ENCODE results near the gene MCF2L. TPM values are rescaled to one million over a fixed set of nuclear protein-coding genes. Genes with fewer than 3 reads are reported as not detected.

The MCF2L gene
- polyA plus RNA-seq, 4 donors, result 13.6 to 38.5 (median 31.1) TPM

DNA sequence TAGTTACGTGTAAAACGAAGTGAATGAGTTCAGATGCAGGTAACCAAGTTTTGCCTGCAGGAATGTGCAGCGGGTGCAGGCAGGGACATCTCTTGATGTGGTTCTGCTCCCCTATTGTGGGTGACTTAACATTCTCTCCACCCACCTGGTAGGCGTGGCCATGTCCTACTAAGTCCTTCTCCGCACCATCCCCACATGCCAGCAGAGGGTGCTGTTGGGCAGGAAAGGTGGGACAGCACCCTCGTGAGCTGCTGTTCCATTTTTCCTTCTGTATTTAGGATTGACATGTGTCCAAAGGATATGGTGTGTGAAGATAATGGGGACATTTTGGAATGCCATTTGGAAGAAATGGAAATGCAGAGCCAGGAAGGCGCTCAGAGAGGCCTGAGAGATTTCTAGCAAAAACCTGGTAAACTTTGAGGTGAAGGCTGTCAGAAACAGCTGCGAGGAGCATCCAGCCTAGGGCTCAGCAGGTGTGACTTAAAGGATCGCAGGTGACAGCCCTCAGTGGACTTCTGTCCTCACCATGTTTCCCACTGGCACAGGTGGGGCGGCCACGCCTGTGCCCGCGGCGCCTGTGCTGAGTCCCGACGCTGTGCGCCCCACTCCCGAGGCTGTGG lies 26.2 kb upstream of the MCF2L start:
- DNase-seq (ENCODE audit: low read depth in 4 of 4, low spot score in 3 of 4), result peak; percentile 89 to 94 (median 92)

DNA sequence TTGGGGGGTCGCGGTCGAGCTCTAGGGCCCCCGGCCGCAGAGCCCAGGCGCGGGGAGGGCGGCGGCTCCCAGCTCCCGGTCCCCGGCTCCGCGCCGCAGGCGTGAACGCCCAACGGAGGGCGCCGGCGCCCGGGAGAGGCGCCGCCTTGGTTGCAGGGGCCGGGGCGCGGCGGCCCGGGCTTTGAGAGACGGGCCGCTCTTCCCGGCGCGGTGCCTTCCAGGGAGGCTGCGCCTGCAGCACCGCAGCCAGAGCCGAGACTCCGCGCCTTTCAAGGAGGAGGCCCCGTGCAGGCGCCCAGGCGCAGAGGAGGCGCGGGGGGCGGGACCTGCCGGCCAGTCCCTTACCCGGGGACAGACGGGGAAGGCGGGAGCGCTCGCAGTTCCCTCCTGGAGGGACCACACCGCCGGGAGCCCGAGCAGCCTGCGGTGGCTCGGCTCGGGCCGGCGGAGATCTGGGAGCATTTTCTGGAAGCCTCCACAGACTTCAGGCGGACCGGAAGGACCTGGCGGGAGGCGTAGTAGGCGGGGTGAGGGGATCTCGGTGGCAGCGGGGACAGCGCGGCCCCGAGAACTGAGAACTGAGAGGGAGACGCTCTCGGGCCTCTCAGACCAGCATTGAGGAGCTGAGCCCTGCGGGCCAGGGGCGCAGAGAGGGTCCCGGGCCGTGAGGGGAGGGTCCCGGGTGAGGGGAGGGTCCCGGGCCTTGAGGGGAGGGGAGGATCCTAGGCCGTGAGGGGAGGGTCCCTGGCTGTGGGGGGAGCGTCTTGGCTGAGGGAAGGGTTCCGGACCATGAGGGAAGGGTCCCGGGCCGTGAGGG lies 25.5 kb upstream of the MCF2L start:
- DNase-seq (ENCODE audit: low read depth in 4 of 4, low spot score in 3 of 4), result no peak

DNA sequence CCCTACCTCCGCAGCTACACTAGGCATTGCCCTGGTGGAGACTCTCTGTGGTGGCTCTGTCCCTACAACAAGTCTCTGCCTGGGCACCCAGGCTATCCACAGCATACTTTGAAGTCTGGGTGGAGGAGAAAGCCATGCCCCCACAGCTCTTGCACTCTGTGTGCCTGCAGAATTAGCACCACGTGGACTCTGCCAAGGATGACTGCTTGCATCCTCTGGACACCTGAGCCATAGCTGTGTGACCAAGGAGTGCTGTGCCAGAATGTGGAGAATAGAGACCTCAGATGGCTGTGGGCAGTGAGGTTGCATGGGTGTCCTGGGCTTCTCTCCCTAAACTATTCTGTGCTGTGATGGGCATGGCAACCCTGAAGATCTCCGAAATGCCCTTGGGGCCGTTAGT lies 21.2 kb upstream of the MCF2L start:
- DNase-seq (ENCODE audit: low read depth in 4 of 4, low spot score in 3 of 4), result no peak

DNA sequence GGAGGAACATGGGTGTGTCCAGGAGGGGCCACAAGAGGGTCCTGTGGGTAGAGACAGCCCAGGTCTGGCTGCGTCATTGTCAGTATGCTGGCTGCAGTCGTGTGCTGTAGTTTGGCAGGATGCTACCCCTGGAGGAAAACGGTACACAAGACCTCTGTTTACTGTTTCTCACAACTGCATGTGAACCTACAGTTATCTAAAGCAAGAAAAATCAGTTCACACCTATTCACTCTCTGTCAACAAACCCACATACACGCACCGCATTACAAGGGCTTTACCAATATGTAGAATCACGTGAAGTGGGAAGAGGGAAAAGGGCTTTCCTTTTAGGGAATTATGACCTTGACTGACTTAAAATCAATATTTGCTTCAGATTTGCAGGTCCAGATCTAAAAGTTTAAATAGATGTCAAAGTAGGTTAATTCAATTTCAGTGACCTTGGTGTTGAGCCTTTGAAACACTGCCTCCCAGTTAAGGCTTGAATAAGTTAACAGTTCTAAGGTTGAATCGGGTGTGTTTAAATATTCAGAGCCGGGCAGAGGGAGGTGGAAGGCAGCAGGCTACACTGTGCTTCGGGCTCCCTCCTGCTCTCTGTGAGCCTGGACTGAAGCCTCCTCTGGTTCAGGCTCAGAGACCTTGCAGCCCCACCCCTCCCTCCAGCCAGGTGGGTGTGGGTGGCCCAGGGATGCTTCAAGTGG lies 17.2 kb upstream of the MCF2L start:
- DNase-seq (ENCODE audit: low read depth in 4 of 4, low spot score in 3 of 4), result no peak

DNA sequence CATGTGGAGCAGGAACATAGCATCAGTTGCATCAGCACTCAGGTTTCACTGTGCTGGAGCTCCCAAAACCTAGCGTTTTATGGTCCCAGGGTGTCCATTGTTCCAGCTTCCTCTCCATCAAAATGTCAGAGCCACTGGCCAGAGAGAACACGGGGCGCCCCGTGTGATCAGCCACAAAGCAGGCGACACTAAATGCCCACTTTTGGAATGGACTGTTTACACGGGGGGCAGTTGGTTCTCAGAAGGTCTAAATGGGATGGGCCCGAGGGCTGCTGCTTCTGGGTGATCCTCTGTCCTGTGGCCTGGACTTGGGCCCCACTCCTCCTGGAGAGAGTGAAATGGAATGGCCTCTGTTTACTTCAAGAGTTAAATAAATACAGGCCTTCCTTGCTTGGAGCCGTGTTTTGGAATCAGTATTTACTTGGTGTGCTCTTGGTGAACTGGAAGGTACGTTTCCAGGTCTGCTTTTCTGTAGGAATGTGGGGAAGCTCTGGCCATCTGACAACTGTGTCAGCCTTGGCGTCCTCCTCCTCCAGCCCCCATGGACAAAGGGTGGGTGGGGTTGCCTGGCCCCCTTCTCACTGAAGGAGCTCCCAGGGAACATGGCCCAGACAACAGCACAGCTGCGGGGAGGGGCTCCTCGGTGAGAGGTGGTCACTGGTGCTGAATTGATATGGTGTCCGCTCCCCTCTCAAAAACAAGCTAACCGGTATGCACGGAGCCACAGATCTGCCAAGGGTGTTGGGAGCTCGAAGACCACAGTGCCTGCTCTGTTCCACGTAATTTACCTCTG lies 16.1 kb upstream of the MCF2L start:
- DNase-seq (ENCODE audit: low read depth in 4 of 4, low spot score in 3 of 4), result no peak

DNA sequence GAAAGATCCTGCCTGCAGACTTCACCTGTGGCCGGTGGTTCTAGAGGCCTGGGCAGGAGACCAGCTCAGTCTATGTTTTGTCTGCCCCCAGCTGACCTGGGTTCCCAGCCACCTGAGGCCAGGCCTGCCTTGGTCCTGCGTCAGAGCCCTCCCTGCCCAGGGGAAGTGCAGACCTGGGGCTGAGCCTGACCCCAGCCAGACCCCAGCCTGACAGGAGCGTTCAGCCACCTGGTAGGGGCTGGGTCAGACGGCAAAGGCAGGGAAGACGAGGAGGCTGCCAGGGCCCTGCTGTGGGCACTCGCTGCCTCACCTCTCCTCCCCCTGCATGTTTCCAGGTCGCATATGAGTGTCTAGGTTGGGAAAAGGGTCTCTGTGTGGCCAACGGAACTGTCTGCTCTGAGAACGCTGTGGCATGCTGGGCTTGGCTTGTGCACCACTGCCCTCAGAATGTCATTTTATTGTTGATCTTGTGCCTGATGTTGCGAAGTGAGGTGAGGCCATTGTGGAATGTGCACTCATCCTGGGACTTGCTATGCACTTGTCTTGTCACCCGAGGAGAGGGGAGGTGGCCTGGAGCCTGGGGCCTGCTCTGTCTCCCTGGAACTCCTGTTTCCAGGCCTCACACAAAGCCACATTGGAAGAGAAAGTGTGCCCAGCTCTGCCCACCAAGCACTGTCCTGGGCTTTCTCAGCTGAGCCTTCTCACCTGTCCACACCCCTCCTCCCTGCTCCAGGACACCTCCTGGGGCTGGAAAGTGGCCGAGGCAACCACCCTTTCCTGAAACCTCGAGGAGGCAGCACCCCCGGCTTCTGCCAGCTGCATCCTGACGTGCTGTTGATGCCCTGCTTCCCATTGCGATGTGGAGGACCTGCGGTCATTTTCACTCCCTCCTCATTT lies 15.2 kb upstream of the MCF2L start:
- DNase-seq (ENCODE audit: low read depth in 4 of 4, low spot score in 3 of 4), result no peak

DNA sequence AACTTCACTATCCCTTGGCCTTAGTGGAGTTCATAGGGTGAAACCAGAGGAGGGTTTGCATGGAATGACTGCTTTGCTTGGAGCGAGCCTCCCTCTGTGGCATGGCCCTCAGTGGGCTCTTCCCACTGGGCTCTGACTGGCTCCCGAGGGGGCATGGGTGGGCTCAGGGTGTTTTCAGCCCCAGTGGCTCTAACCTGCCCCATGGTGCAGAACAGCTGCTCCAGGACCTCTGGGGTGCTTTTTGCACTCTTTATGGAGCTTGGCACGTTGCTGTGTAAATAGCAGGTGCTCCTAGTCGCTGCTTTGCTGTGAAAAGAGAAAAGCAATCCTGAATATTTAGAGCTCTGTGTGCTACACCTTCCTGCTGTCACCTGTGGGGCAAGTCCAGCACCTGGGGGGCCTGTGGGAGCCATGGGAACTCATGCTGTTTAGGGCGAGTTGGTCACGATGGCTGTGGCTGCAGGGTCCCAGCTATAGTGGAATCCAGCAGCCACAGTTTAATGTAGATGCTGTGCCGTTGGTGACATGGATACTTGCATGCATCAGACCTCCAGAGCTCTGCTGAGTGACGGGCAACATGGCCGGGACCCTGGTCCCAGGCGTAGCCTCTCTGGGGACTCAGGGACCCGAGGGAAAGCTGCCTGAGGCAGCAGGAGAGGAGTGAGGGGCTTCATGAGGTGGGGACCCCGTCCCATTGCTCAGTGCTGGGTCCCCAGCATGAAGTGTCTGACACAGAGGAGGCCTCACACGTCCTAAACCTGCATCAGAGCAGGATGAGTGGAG lies 14.3 kb upstream of the MCF2L start:
- no peak for DNase-seq (ENCODE audit: low read depth in 4 of 4, low spot score in 3 of 4)

DNA sequence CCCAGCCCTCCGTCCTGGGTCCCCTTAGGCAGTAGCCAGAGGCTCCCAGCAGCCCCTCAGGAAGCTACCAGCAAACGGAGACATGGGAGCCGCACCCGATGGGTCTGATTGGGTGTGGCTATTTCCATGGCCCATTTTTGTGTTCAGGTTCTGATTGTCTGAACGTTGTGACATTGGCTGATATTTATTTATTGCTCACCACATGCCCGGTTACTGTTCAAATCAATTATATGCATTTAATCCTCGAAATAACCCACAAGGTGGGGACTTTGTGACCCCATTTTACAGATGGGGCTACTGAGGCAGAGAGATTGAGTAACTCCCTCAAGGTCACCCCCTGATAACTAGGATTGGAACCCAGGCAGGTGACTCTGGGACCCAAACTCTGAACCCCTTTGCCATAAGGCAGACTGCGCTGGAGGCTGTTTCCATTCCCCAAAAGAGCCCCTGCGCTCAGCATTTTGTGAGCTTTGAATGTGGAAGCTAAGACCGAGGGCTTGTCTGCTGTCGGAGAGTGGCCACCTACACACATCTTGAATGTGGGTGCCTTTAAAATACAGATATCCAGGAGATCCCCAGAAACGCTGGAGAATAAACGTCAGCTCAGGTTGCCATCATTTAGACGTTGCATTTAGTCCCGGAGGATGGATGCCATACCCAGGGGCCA lies 13.6 kb upstream of the MCF2L start:
- DNase-seq (ENCODE audit: low read depth in 4 of 4, low spot score in 3 of 4), result no peak

DNA sequence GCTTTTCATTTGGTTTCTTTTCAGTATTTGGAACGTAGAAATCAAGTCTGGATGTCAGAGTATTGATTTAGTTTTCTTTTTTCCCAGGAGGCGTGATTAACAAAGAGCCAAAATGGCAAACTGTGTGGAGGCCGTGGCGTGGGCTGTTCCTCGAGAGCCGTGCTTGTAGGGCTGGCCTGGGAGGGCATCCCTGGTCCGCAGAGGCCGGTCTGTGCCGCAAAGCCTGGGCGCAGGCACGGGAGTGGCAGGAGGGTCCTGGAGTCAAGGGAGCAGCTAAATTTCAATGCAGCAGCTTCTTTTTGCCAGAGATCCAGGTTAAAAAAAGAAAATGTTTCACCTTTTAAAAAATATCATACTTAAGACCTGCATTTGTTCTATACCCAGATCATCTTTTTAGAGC lies 13.1 kb upstream of the MCF2L start:
- no peak for DNase-seq (ENCODE audit: low read depth in 4 of 4, low spot score in 3 of 4)

DNA sequence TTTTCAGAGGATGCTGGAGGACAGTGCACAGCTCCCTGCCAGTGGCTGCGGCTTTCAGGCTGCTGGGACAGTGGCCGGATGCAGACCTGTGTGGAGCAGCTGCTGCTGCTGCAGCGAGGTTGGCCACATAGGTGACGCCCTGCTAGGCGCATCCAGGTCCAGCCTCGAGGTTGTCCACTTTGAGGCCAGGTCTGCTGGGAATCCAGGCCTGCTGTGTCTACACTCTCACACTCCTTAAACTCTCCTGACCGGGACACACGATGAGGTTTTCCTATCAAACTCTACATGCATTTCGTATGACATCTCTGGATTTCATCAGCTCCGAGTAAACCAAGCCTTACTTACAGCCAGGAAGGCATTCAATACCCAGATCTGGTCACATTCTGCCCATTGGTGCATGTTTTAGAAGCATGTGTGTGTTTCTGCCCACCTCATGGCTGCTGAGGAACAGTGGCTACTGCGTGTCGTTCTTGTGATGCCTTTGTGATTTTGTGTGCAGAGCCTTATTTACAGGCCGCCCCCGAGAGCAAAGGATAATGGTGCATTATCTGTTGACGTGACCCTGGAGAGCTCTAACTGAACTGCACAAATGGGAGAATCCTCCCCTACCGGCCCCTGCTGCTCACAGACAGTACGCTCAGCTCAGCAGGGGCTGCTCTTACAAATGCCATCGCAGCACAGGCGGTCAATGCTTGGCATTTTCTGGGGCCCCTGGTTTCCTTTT lies 12.3 kb upstream of the MCF2L start:
- no peak for DNase-seq (ENCODE audit: low read depth in 4 of 4, low spot score in 3 of 4)

DNA sequence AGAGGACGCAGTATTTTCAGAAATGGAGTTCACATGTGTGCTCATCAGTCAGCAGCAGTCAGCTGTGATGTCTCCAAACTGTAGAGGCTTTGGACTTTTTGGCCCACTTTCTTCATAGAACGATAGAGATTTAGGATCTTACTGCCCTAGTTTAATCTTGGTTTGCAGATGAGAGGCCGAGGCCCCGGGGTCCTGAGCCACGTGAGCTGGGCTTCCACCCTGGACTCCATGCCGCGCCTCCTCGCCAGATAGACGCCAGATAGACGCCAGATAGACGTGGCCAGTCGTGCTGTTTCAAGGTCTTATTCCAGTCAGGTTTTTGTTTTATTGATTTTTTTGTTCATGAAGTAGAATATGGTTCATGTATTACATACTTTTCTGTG lies 11.7 kb upstream of the MCF2L start:
- DNase-seq (ENCODE audit: low read depth in 4 of 4, low spot score in 3 of 4), result no peak

DNA sequence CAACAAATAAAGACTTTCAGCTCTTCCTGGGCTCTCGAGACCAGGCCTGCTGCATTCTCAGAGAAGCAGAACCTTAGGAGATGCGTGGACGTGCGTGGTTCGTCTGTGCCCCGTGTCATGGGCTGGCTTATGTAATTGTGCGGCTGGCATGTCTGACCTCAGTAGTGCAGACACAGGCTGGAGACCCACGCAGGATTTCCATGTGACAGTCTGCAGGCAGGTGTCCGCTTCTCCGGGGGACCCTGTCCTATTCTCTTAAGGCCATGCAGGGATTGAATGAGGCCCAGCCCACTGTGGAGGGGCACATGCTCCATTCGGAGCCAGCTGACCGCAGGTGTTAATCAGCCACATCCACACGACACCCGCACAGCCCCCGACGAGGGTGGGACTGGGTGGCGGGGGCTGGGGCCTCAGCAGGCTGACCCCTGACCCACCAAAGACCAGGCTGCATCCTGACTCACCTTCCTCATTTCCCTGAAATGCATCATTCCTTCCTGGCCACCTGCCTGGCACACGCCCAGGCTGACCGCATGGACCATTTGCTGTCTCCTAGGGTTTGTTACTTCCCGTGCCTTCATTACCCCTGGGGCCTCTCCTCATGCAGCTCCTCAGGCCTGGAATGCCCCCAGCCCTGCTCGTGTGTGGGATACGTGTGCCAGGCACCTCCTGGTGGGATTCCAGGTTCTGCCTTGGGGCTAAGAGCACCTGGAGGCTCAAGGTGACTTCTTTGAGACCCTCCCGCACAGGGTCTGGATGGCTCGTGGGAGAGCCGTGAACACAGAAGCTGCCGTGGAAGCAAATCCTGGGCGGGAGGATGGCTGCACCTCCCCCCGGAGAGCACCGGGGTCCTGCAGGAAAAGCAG lies 10.7 kb upstream of the MCF2L start:
- DNase-seq (ENCODE audit: low read depth in 4 of 4, low spot score in 3 of 4), result no peak

DNA sequence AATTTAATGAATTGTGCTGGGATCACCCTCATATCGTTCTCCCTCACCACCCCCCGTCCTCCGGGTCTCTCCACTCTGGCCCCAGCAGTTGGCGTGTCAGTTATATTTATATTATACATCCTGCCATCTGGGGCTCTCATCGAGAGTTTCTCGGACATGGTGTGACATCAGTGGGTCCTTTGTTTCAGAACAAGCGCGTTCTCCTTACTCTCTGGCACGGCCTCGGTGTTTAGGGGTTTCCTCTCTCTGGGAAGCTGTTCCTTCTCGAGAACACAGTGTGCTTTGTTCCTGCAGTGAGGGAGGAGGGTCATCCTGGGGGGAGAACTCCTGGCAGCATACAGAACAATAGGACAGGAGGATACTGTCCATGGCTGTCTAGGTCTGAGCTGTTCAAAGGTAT lies 9.8 kb upstream of the MCF2L start:
- no peak for DNase-seq (ENCODE audit: low read depth in 4 of 4, low spot score in 3 of 4)

DNA sequence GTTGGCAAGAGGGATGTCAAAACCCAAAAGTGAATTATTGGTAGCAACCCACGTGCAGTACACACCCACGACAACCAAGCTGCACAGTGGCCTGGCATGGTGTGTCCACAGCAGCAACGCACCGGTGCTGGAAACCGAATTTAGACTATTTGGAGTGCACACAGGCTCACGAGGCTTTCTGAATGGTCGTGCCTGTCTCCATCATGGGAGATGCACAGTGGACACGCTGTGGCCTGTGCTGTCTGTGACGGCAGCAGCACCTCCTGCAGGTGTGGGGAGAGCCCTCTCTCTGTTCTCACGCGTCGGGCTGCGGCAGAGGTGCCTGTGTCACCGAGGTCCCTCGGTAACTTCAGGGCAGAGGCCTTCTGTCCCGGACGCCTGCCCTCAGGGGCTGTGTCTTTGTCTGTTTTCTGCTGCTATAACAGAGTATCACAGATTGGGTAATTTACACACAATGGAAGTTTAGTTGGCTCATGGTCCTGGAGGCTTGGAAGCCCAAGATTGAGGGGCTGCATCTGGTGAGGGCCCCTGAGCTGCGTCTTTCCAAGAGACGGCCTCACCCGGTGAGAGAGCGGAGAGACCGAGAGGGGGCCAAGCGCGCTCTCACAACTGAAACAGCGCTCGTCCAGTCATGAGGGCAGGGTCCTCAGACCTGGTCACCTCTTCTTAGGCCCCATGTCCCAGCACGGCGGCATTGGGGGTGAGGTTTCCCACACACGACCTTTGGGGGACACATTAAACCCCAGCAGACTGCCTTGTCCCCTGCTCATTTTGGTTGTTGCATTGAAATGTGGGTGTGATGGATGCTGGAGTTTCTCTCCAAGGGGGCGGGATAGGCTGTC lies 9.1 kb upstream of the MCF2L start:
- DNase-seq (ENCODE audit: low read depth in 4 of 4, low spot score in 3 of 4), result no peak

DNA sequence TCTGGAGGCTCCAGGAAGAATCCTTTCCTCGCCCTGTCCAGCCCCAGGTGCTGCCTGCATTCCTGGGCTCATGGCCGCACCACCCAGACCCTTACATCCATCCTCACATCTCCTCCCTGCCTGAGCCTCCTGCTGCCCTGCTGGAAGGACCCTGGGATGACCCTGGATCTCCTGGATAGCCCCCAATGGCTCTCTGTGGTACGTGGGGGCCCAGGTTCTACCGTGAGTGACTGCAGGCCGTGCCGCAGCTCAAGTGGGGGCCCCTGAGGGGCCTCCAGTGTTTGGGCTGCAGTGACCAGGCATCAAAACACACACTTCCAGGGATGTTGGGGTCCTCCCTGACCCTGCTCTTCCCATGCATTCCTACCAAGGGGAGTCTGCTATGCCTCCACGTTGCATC lies 8.3 kb upstream of the MCF2L start:
- no peak for DNase-seq (ENCODE audit: low read depth in 4 of 4, low spot score in 3 of 4)

Measured in left renal pelvis (tissue), 4 donors.